ENCODE measurements around the gene UBE2O.

The UBE2O gene

DNA sequence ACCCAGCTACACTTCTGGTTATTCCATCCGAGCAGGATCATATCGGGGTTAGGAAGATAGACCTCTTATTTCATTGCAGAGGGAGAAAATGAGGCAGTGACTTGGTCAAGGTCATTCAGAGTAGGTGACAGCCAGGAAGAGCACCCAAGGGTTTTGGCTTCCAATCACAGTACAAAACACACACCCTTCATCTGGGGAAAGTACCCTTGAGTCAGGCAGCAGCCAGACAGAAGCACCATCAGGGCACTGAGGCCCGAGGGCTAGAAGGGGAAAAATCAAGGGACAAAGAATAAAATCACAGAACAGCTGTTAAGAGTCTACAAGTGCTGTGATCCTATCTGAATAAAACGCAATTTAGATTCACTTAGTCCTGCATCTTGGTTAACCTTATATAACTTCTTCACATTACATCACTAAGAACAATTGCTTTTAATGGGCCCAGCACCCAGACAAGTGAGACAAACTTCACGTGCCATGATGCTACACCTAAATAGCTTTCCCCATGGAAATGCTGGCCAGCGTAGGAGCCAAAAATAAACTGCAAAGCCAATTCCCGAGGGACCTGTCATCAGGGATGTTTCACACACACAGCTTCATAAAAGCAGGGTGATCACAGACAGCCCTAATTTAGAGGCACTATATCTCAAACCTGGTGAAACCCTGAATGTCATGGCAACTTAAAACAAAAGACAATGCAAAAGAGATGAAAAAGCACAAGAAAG lies 4.9 kb downstream of the UBE2O start:
- Histone ChIP-seq H3K27ac (ENCODE audit: low read length) (no peak overlapping the region), H3K4me3 (ENCODE audit: low read depth in 1 of 2, low read length in 2 of 2) (no peak overlapping the region), H2AFZ (ENCODE audit: low read depth, low read length) (no peak overlapping the region), H3K4me2 (ENCODE audit: insufficient read depth, low read length) (no peak overlapping the region), H3K36me3 (ENCODE audit: insufficient read depth, low read length) (peaks cover 2% of the 10 kb centered on the region; the same call in 1 of the 2 replicates), H3K79me2 (ENCODE audit: insufficient read depth, low read length) (peaks cover 96% of the 10 kb centered on the region), H3K4me1 (ENCODE audit: insufficient read depth, low read length) (peaks cover 26% of the 10 kb centered on the region), H3K9me3 (ENCODE audit: insufficient read depth, low read length, severe bottlenecking) (no peaks in the 10 kb centered on the region), H3K27me3 (ENCODE audit: insufficient read depth, low read length, poor library complexity) (no peaks in the 10 kb centered on the region), H4K20me1 (ENCODE audit: insufficient read depth, low read length) (peaks cover 81% of the 10 kb centered on the region), H3K9ac (ENCODE audit: low read depth, low read length) (no peak overlapping the region)
- DNase-seq (no peak), ATAC-seq (ENCODE audit: insufficient read depth, low read depth) (no peak)
- no peak for TF ChIP-seq CTCF (IDR thresholded peaks at IDR 0.05; ENCODE audit: borderline replicate concordance, extremely low read depth, low read length, poor library complexity, severe bottlenecking)
- no peak for TF ChIP-seq EZH2 (IDR thresholded peaks at IDR 0.05; ENCODE audit: borderline replicate concordance, low read depth, low read length, severe bottlenecking)

GRCh38 chr17:76446449-76447231 lies 6.3 kb downstream of the UBE2O start:
- H3K4me1 ChIP-seq (ENCODE audit: insufficient read depth, low read length), result peaks cover 19% of the 10 kb centered on the region
- H3K27ac ChIP-seq (ENCODE audit: low read length), result no peak overlapping the region
- DNase-seq (no peak), ATAC-seq (ENCODE audit: insufficient read depth, low read depth) (no peak)
- H3K36me3 ChIP-seq (ENCODE audit: insufficient read depth, low read length), result peaks cover 5% of the 10 kb centered on the region; the same call in 1 of the 2 replicates
- TF ChIP-seq CTCF (IDR thresholded peaks at IDR 0.05; ENCODE audit: borderline replicate concordance, extremely low read depth, low read length, poor library complexity, severe bottlenecking), result no peak
- TF ChIP-seq EZH2 (IDR thresholded peaks at IDR 0.05; ENCODE audit: borderline replicate concordance, low read depth, low read length, severe bottlenecking), result no peak
- peaks cover 86% of the 10 kb centered on the region for H4K20me1 ChIP-seq (ENCODE audit: insufficient read depth, low read length)
- H3K9me3 ChIP-seq (ENCODE audit: insufficient read depth, low read length, severe bottlenecking), result no peaks in the 10 kb centered on the region
- H3K4me2 ChIP-seq (ENCODE audit: insufficient read depth, low read length), result no peak overlapping the region
- H3K27me3 ChIP-seq (ENCODE audit: insufficient read depth, low read length, poor library complexity), result no peaks in the 10 kb centered on the region
- peaks cover 98% of the 10 kb centered on the region for H3K79me2 ChIP-seq (ENCODE audit: insufficient read depth, low read length)
- no peak overlapping the region for H3K9ac ChIP-seq (ENCODE audit: low read depth, low read length)
- H2AFZ ChIP-seq (ENCODE audit: low read depth, low read length), result no peak overlapping the region
- H3K4me3 ChIP-seq (ENCODE audit: low read depth in 1 of 2, low read length in 2 of 2), result no peak overlapping the region

DNA sequence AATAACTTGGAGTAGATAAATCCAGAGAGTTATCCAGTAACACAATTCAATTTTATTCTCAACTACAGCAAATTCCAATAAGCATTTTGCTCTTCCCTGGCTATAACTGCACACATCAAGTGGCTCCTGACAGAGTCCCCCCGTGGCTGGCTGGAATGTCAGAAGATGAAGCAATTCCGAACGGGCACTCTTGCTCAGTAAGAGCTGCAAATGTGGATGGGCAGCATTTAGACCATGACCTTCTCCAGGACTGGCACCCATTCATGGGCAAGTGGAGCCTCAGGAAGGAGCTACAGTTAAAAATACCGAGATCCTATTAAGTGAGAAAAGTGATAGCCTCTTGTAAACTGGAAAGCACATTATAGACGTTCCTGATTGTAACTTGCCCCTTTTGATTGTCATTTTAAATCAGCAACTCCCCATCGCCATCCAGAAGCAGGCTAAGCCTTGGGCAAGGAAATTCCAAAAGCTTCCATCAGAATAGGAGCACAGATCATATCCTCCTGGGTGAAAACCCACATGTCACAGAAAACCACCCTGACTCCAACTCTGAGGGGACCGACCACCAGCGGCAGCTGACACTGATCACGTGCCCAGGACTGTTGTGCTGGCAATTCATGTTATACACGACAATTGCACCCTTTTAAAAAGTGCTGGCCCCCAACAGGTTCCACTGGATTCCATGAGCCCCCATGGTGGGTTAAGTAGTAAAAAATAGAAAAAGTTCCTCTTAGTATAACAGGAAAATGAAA lies 7.1 kb downstream of the UBE2O start:
- Histone ChIP-seq H3K4me1 (ENCODE audit: insufficient read depth, low read length) (peaks cover 11% of the 10 kb centered on the region), H3K9me3 (ENCODE audit: insufficient read depth, low read length, severe bottlenecking) (no peaks in the 10 kb centered on the region), H3K4me3 (ENCODE audit: low read depth in 1 of 2, low read length in 2 of 2) (no peak overlapping the region), H3K79me2 (ENCODE audit: insufficient read depth, low read length) (peaks cover 98% of the 10 kb centered on the region), H3K27me3 (ENCODE audit: insufficient read depth, low read length, poor library complexity) (no peaks in the 10 kb centered on the region), H4K20me1 (ENCODE audit: insufficient read depth, low read length) (peaks cover 86% of the 10 kb centered on the region), H3K9ac (ENCODE audit: low read depth, low read length) (no peak overlapping the region), H3K27ac (ENCODE audit: low read length) (no peak overlapping the region), H2AFZ (ENCODE audit: low read depth, low read length) (no peak overlapping the region), H3K36me3 (ENCODE audit: insufficient read depth, low read length) (peaks cover 5% of the 10 kb centered on the region; the same call in 1 of the 2 replicates), H3K4me2 (ENCODE audit: insufficient read depth, low read length) (no peak overlapping the region)
- DNase-seq (no peak), ATAC-seq (ENCODE audit: insufficient read depth, low read depth) (no peak)
- TF ChIP-seq CTCF (IDR thresholded peaks at IDR 0.05; ENCODE audit: borderline replicate concordance, extremely low read depth, low read length, poor library complexity, severe bottlenecking) (no peak), EZH2 (IDR thresholded peaks at IDR 0.05; ENCODE audit: borderline replicate concordance, low read depth, low read length, severe bottlenecking) (no peak)
